GM19025 (cell line): Measurements from ENCODE around the gene CLEC2L.
"Not testable (repeated sequence)": the region's sequence is repeated elsewhere in the genome, so short reads cannot be mapped to it uniquely, and the experiment has no call there.

ENCODE experiments used
- ATAC-seq: cut with Tn5 transposase; IDR thresholded peaks from one replicate; pipeline ENCODE4 v1.9.1; 2021; ENCODE audit warnings: mild to moderate bottlenecking, low read depth, moderate library complexity; ENCODE audit not compliant: unreplicated experiment

Gene CLEC2L

DNA sequence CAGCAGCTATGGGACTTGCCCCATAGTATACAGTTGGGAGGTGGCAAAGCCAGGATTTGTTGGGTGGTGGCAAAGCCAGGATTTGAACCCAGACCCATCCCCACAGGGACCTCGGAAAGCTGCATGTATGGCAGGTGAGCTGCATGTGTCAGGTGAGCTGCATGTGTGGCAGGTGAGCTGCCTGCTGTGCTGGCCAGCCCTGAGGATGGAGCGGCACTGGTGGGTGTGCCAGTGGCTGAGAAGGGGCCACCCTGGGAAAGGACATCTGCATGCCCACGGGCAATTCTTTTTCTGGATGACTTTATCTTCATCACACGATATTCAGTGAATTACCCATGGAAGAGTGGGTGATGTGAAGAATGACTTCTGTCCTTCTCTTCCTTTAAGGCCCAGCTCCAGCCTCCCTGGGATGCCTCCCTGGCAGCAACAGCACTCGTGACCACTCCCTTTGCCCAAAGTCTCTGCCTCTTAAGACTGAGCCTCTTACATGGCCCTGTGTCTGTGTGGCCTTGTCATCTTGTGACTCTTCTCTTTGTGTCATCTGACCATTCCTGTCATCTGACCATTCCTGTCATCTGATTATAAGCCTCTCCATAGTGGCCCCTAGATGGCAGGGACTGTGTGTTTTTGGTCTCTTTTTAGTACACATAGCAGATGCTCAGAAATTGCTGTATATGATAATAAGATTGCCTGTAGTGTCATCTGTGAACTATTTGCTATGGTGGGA is 25.0 kb downstream of the CLEC2L start:
- ATAC-seq: no peak

DNA sequence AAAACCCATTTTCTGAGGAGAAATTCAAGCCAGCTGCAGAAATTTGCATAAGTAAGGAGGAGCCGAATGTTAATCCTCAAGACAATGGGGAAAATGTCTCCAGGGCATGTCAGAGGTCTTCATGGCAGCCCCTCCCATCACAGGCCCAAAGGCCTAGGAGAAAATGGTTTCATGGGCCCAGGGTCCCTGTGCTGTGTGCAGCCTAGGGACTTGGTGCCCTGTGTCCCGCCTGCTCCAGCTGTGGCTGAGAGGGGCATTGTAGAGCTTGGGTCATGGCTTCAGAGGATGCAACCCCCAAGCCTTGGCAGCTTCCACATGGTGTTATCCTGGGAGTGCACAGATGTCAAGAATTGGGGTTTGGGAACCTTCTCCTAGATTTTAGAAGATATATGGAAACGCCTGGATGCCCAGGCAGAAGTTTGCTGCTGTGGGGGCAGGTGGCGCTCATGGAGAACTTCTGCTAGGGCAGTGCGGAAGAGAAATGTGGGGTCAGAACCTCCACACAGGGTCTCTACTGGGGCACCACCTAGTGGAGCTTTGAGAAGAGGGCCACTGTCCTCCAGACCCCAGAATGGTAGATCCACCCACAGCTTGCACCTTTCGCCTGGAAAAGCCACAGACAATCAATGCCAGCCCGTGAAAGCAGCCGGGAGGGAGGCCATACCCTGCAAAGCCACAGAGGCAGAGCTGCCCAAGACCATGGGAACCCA is 30.7 kb downstream of the CLEC2L start:
- ATAC-seq: not testable (repeated sequence)

DNA sequence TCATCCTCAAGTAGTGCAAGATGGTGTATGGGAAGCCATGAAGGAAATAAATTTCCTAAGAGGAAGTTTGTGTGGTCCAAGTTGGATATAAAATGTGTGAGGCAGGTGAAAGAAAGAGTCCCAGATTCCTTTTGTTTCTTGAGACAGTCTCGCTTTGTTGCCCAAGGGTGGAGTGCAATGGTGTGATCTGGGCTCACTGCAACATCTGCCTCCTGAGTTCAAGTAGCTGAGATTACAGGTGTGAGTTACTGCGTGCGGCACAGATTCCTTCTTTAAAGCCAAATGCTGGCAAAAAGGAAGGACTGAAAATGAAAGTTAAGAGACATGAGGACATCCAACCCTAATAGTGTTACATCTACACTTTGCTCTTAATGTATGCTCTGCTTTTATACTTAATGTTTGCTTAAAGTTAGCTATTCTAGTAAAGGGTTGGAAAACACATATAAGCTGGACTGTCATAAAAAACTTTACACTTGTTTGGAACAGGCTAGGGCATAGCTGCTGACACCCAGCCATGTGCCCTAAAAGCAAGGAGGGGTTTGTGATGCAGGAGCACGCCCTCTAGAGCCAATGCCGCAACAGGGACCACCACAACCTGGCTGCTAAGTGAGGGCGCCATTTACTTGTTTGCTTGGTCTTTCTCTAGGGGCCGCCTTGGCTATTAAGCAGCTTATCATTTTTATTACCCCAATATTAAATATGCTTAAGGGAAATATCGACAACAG is 34.5 kb downstream of the CLEC2L start:
- no peak for ATAC-seq

DNA sequence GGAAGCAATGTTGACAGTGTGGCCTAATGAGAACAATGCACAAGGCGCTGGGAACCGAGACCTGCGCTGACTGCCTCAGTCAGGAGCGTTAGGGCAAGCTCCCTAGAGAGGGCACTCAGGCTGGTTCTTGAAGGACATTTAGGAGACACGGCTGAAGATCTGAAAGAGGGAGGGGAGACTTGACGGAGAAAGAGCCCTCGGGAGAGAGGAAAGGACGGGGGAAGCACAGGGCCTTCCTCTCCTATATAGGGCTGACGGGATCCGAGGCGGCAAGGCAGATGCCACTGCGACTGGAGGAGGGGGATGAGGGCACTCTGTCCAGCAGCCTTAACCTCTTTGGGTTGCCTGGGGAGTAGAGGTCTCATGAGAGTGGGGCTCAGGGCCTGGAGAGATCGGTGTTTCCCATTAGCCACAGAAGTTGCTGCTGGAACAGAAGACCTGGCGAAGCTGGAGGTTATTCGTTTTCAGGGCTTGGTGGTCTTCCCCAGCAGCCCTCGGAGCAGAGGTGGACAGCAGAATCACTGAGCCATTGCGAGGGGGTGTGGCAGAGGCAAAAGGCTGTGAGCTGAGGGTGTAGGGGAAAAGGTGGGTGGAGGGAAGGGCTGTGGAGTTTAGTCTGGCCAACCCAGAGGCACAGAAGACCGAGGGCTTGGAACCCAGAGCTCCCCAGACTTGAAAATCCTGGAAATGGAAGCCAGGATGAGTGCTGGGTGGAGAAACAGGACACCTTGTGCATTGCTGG is 36.0 kb downstream of the CLEC2L start:
- no peak for ATAC-seq

- no peak for ATAC-seq
Measured at GRCh38 chr7:139560199-139560598, 36.7 kb downstream of the CLEC2L start.

DNA sequence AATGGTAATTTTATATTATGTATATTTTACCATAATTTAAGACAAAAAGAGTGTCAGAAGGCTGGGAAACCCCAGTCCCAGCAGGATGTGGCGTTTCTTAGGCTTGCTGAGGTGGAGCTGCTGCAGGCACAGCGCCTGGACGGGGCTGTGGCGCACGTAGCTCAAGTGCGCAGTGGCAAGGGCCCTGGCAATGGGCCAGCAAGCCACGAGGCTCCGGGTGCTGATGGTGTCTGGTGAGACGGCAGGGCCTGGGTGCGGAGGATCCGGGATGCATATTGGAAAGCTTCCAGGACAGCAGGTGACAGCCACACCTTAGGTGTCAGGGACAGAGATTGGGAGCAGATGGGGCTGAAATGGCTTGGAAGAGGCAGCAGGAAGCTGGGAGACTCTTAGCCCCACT is 37.2 kb downstream of the CLEC2L start:
- no peak for ATAC-seq

- no peak for ATAC-seq
Measured at GRCh38 chr7:139562491-139562890, 39.0 kb downstream of the CLEC2L start.

DNA sequence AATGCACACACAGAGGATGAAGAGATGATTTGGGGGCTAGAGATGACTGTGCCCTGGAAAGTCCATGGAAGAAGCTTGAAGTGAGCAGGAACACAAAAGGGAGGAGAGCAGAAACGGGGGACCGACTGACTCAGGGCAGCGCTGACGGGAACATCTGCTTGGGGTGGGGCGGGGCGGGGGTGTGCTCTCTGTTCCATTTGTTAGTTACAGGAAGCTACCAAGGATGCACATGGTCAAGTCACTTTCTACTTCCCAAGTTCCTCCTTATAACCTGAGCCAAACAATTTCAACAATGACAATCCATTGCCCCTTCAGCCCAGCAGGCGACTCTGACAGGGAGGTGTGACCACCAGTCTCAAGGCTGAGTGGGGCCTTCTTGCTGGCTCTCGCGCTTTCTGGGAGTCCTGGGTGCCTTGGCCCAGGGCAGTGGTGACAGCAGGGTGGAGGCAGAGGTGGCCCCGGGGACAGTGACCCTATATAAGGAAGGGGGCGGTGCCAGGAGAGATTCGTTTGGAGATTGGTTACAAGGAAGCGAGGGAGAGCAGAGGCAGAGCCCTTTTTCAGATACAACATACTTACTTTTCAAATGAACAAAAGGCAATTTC is 39.6 kb downstream of the CLEC2L start:
- no peak for ATAC-seq

DNA sequence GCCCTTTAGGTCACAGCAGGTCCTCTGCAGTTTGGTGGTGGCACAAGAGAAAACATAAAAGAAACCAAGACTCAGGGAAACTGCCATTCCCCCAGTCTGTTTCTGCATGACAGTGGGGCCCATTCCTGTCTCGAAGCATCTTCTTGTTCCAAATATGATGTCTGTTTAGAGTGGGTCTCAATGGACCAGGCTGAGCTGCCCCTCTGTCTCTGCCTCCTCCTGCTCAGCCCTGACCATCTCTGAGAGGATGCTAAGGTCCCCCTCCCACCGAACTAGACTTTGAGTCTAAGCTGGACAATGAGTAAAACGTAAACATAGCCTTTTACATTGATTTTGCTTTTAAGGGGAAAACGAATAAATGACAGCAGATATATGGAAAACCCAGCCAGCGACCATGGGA is 40.4 kb downstream of the CLEC2L start:
- ATAC-seq: no peak

GRCh38 chr7:139566075-139566474 is 42.6 kb downstream of the CLEC2L start:
- ATAC-seq: no peak

DNA sequence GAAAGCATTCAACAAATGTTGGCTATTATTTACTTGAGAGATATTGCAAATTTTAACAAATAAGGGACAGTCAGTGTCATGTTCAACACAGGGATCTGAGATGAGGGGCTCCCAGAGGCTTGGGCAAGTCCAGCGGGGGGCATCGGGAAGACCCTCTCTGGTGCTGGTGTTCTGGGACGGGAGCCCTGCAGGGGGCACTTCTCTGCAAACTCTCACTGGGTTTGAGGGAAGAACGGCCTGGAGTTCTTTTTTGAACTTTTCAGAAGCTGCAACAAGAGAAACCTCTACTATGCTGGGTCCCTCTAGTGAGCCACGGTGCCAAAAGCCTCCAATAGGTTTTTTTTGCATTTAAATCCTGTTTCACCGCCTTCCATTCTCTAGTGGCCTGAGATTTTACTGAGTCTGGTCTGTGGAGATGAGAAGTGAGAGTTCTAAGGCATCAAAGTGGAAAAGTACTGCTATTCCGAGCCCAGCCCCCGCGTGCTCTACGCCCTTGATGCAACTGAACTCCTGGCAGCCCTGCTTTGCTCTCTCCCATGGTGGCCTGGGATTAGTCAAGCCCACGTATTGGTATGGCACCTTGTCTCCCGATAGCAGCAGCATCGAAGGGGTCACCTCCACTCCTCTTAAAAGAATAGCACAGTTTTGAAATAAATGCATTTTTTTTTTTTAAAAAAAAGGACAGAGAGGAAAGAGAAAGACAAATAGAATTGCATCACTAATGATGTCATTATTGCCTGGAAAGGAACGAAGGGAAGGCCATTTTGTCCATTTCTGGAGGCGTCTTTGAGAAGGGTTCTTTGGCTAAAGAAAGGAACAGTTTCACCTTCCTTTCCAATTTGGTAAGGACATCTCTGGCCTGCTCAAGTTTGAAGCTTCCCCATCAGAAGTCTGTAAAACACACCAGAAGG is 43.5 kb downstream of the CLEC2L start:
- ATAC-seq: no peak

DNA sequence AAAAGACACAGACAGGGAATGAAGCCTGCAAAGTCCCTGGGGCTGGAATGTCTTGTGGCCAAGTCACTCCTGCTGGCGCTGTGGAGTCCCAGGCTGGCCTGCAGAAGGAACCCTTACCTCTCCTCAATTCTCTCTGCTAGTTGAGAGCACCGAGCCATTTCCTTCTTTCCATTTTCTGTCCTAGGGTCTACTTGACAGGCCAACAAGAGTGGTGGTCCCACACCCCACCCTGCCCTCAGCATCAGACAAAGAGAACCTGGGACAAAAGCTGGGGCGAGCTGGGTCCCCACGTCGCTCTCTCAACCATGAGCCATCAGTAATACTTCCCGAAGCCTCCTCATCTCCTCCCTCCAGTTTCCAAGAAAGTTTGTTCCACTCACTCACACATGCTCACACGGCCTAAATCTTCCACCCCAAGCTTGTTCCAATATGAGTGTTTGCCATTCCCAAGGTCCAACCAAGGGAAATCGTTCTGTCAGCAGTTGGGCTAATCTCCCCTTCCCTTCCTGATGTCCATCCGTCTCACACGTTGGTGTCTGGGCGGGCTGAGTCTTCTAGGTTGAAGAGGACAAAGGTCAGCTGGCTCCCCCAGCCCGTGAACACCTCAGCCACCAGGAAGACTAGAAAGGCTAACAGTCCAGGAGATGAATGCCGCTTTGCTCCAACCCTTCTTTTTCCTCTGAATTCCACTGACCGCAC is 44.3 kb downstream of the CLEC2L start:
- no peak for ATAC-seq

- no peak for ATAC-seq
Measured at GRCh38 chr7:139568346-139568675, 44.8 kb downstream of the CLEC2L start.

DNA sequence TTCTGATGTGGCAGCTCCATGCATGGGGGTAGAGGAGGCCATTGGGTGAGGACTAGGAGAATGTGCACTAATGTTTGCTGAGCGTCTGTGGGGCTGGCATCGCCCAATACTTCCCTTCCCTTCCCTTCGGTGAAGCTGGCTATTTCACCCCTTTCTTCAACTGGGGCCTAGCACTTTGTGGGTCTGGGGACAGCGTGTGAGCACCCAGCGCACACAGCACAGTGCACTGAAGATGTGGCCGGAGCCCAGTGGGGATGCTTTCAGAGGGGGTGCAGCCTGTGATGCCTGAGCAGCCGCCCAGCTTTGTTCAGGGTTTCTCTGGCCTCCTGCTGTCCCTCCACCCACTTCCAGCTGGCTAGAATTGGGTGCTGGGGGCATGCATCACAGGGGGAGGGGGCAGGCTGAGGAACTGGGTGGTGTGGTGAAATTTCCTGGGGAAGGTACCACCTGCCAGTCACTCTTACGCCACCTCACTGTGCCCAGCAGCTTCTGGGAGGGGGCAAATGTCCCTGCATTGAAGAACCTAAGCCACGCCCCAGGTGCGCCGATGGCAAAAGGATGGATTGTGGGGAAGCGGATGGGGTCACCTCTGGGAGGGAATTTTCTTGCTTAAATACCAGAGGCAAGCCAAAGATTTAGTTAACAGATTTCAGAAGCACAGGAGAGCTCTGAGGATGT is 45.5 kb downstream of the CLEC2L start:
- ATAC-seq: no peak

GRCh38 chr7:139570119-139570518 is 46.6 kb downstream of the CLEC2L start:
- no peak for ATAC-seq

DNA sequence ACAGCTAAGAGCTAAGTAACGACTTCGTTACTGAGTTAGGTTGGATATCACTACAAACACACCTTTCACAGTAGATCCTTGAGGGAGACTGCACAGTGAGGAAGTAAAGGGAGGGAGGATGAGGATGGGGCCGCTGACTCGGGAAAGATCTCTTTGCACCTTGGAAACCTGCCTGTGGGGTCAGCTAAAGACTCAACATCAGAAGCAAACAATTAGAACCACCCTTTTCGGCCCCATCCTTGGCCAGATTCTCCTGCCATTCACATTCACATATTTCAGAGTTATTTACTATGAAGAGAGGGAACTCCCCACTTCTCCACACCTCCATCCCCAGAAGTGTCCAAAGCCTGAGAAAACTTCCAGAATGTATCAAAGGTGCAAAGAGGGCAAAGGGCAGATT is 47.1 kb downstream of the CLEC2L start:
- ATAC-seq: no peak

DNA sequence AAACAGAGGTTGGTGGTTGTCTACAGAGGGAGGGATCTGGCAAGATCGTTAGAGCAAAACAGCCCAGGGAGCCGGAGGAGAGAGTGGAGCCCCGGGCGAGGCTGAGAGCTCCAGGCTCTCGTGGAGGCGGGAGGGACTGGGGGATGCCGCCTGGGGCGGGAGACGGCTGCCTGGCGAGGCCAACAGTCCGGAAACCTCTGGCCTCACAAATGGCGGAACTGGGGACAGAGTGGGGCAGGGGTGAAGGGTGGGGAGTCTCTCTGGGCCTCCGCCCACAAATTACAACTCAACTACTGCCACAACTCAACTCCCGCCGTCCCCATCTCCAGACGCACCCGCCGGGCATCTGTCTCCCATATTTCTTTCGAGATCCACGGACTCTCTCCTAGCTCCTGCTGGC is 47.7 kb downstream of the CLEC2L start:
- ATAC-seq: no peak

GRCh38 chr7:139571651-139572050 is 48.2 kb downstream of the CLEC2L start:
- ATAC-seq: no peak
